ENCODE results near the gene FBXW11.

The FBXW11 gene

GRCh38 chr5:171872666-171873065 lies 133.8 kb downstream of the FBXW11 start:
- DNase-seq (ENCODE audit: low read depth in 2 of 3, low spot score in 2 of 3) = no peak

- DNase-seq (ENCODE audit: low read depth in 2 of 3, low spot score in 2 of 3) = no peak
Measured at GRCh38 chr5:171871711-171872110, 134.7 kb downstream of the FBXW11 start.

- no peak for DNase-seq (ENCODE audit: low read depth in 2 of 3, low spot score in 2 of 3)
Measured at GRCh38 chr5:171869956-171870355, 136.5 kb downstream of the FBXW11 start.

GRCh38 chr5:171868236-171868635 lies 138.2 kb downstream of the FBXW11 start:
- DNase-seq (ENCODE audit: low read depth in 2 of 3, low spot score in 2 of 3) = no peak

GRCh38 chr5:171867786-171868185 lies 138.7 kb downstream of the FBXW11 start:
- DNase-seq (ENCODE audit: low read depth in 2 of 3, low spot score in 2 of 3) = no peak

GRCh38 chr5:171865471-171865870 lies 141.0 kb downstream of the FBXW11 start:
- DNase-seq (ENCODE audit: low read depth in 2 of 3, low spot score in 2 of 3) = no peak

- DNase-seq (ENCODE audit: low read depth in 2 of 3, low spot score in 2 of 3) = no peak
Measured at GRCh38 chr5:171863935-171864334, 142.5 kb downstream of the FBXW11 start.

GRCh38 chr5:171862624-171863023 lies 143.8 kb downstream of the FBXW11 start:
- DNase-seq (ENCODE audit: low read depth in 2 of 3, low spot score in 2 of 3) = no peak

GRCh38 chr5:171861381-171861780 lies 145.1 kb downstream of the FBXW11 start:
- DNase-seq (ENCODE audit: low read depth in 2 of 3, low spot score in 2 of 3) = no peak

GRCh38 chr5:171858303-171858702 lies 148.1 kb downstream of the FBXW11 start:
- DNase-seq (ENCODE audit: low read depth in 2 of 3, low spot score in 2 of 3) = no peak

- DNase-seq (ENCODE audit: low read depth in 2 of 3, low spot score in 2 of 3) = no peak
Measured at GRCh38 chr5:171857489-171857876, 149.0 kb downstream of the FBXW11 start.

- DNase-seq (ENCODE audit: low read depth in 2 of 3, low spot score in 2 of 3) = no peak
Measured at GRCh38 chr5:171855798-171856763, 150.4 kb downstream of the FBXW11 start.

GRCh38 chr5:171855265-171855664 lies 151.2 kb downstream of the FBXW11 start:
- DNase-seq (ENCODE audit: low read depth in 2 of 3, low spot score in 2 of 3) = no peak

- DNase-seq (ENCODE audit: low read depth in 2 of 3, low spot score in 2 of 3) = no peak
Measured at GRCh38 chr5:171852255-171852681, 154.2 kb downstream of the FBXW11 start.

GRCh38 chr5:171851251-171851650 lies 155.2 kb downstream of the FBXW11 start:
- DNase-seq (ENCODE audit: low read depth in 2 of 3, low spot score in 2 of 3) = no peak

- no peak for DNase-seq (ENCODE audit: low read depth in 2 of 3, low spot score in 2 of 3)
Measured at GRCh38 chr5:171850324-171850947, 156.0 kb downstream of the FBXW11 start.

- DNase-seq (ENCODE audit: low read depth in 2 of 3, low spot score in 2 of 3) = no peak
Measured at GRCh38 chr5:171849585-171850323, 156.7 kb downstream of the FBXW11 start.

GRCh38 chr5:171848911-171849520 lies 157.4 kb downstream of the FBXW11 start:
- DNase-seq (ENCODE audit: low read depth in 2 of 3, low spot score in 2 of 3) = no peak

- no peak for DNase-seq (ENCODE audit: low read depth in 2 of 3, low spot score in 2 of 3)
Measured at GRCh38 chr5:171848486-171848885, 158.0 kb downstream of the FBXW11 start.

GRCh38 chr5:171848006-171848405 lies 158.4 kb downstream of the FBXW11 start:
- DNase-seq (ENCODE audit: low read depth in 2 of 3, low spot score in 2 of 3) = no peak

- DNase-seq (ENCODE audit: low read depth in 2 of 3, low spot score in 2 of 3) = no peak
Measured at GRCh38 chr5:171847026-171847425, 159.4 kb downstream of the FBXW11 start.
